A549 (cell line): Measurements from ENCODE around the gene SP4. TPM values are rescaled to one million over a fixed set of nuclear protein-coding genes. Genes with fewer than 3 reads are reported as not detected.

Experiments
- ATAC-seq, 2 experiments: fragments of 200-7000 bp in 1 of 2; fragments of >200 bp in 1 of 2; cut with Nextera tagmentation in 1 of 2; cut with Tn5 transposase in 1 of 2; 3 replicates each; pipeline versions ENCODE4 v1.8.0 to v1.9.1; 2018 to 2020; ENCODE audit warnings: mild to moderate bottlenecking in 1 of 2, moderate library complexity in 1 of 2
- CTCF ChIA-PET: fragments of 300-600 bp; sonication (Branson Sonifier 250); formaldehyde crosslinking; extraction: SDS; loops from one replicate; lab custom pipeline; 2021; ENCODE audit warnings: antibody characterized with exemption, inconsistent platforms; lab: Yijun Ruan, JAX
- POLR2A ChIA-PET: fragments of 350-600 bp; formaldehyde crosslinking; extraction: SDS; loops from one replicate; lab custom pipeline; 2021; ENCODE audit warnings: antibody characterized with exemption, inconsistent platforms; lab: Yijun Ruan, JAX
- DNase-seq, 2 experiments: peaks; one replicate each; pipeline versions ENCODE4 v3.0.0 to v3.0.0-alpha.2; 2011 to 2016; ENCODE audit warnings: low read depth in 1 of 2, low spot score in 1 of 2
- FAIRE-seq: peaks from 2 replicates; lab custom pipeline; 2011; peaks lifted over from hg19 to GRCh38; lab: Jason Lieb, UNC
- H3K27ac ChIP-seq, 2 experiments: fragments of >200 bp; sonication (Bioruptor Twin); formaldehyde crosslinking; 3 replicates each; pipeline ENCODE4 v1.5.1; 2016 to 2017
- H3K4me1 ChIP-seq: fragments of >200 bp; sonication (Bioruptor Twin); formaldehyde crosslinking; 3 replicates; pipeline ENCODE4 v1.6.1; 2016
- H3K4me2 ChIP-seq: fragments of >200 bp; sonication (Bioruptor Twin); formaldehyde crosslinking; 3 replicates; pipeline ENCODE4 v1.6.1; 2016
- H3K4me3 ChIP-seq: fragments of >200 bp; sonication (Bioruptor Twin); formaldehyde crosslinking; 3 replicates; pipeline ENCODE4 v1.5.1; 2016
- H3K9me3 ChIP-seq: fragments of >200 bp; sonication (Bioruptor Twin); formaldehyde crosslinking; 3 replicates; pipeline ENCODE4 v1.6.1; 2016
- CBX8 ChIP-seq: fragments of 200-600 bp; sonication (generic); IDR thresholded peaks from 2 replicates; pipeline ENCODE4 v1.6.1; 2016
- CHD2 ChIP-seq: fragments of 150-350 bp; IDR thresholded peaks from 2 replicates; pipeline ENCODE4 v1.6.1; 2014; ENCODE audit warnings: low read length; ENCODE audit not compliant: partially characterized antibody
- EHMT2 ChIP-seq: fragments of 200-600 bp; sonication (generic); IDR thresholded peaks from 2 replicates; pipeline ENCODE4 v1.6.1; 2016; ENCODE audit warnings: antibody characterized with exemption, low read depth, mild to moderate bottlenecking, moderate library complexity
- ELK1 ChIP-seq: fragments of 150-350 bp; IDR thresholded peaks from 2 replicates; pipeline ENCODE4 v1.6.1; 2014; ENCODE audit warnings: low read depth, mild to moderate bottlenecking, low read length
- FOXS1 ChIP-seq: fragments of 250-450 bp; sonication (Bioruptor Pico); IDR thresholded peaks from 2 replicates; pipeline ENCODE4 v1.5.0; 2020; ENCODE audit warnings: mild to moderate bottlenecking, moderate library complexity
- HEYL ChIP-seq: fragments of 250-450 bp; sonication (Bioruptor Pico); IDR thresholded peaks from 2 replicates; pipeline ENCODE4 v1.8.0; 2021; ENCODE audit warnings: mild to moderate bottlenecking, moderate library complexity
- HMGXB4 ChIP-seq: fragments of 250-450 bp; sonication (Bioruptor Pico); IDR thresholded peaks from 2 replicates; pipeline ENCODE4 v1.5.0; 2021; ENCODE audit warnings: mild to moderate bottlenecking, moderate library complexity, borderline replicate concordance
- HOXB5 ChIP-seq: fragments of 250-450 bp; sonication (Bioruptor Pico); IDR thresholded peaks from 2 replicates; pipeline ENCODE4 v1.5.0; 2020; ENCODE audit warnings: mild to moderate bottlenecking, moderate library complexity
- KDM1A ChIP-seq: fragments of 200-600 bp; sonication (generic); IDR thresholded peaks from 2 replicates; pipeline ENCODE4 v1.6.1; 2016; ENCODE audit warnings: low read depth, mild to moderate bottlenecking
- KDM5A ChIP-seq: fragments of 200-600 bp; sonication (generic); IDR thresholded peaks from 2 replicates; pipeline ENCODE4 v1.6.1; 2016; ENCODE audit warnings: antibody characterized with exemption, mild to moderate bottlenecking
- MAX ChIP-seq: IDR thresholded peaks from 2 replicates; pipeline ENCODE4 v1.6.1; 2012
- MAZ ChIP-seq: fragments of 150-350 bp; IDR thresholded peaks from 2 replicates; pipeline ENCODE4 v1.6.1; 2014; ENCODE audit warnings: antibody characterized with exemption, low read depth, low read length, borderline replicate concordance
- NPAS2 ChIP-seq: fragments of 250-450 bp; sonication (Bioruptor Pico); IDR thresholded peaks from 2 replicates; pipeline ENCODE4 v1.8.0; 2022; ENCODE audit warnings: mild to moderate bottlenecking, moderate library complexity, borderline replicate concordance
- RAD21 ChIP-seq, 2 experiments: fragments of >200 bp in 1 of 2; sonication (Bioruptor Twin) in 1 of 2; formaldehyde crosslinking in 1 of 2; IDR thresholded peaks in 1 of 2; conservative IDR thresholded peaks in 1 of 2; 2 replicates in 1 of 2; 3 replicates in 1 of 2; pipeline ENCODE4 v1.6.1; 2012 to 2018; ENCODE audit warnings: inconsistent platforms in 1 of 2
- RARB ChIP-seq: fragments of 250-450 bp; sonication (Bioruptor Pico); IDR thresholded peaks from 2 replicates; pipeline ENCODE4 v1.8.0; 2021; ENCODE audit warnings: mild to moderate bottlenecking, moderate library complexity
- RCOR1 ChIP-seq: fragments of 150-350 bp; IDR thresholded peaks from 2 replicates; pipeline ENCODE4 v1.6.1; 2014; ENCODE audit warnings: antibody characterized with exemption, low read length, low read depth
- RNF2 ChIP-seq: fragments of 200-600 bp; sonication (generic); IDR thresholded peaks from 2 replicates; pipeline ENCODE4 v1.6.1; 2016; ENCODE audit warnings: low read depth, mild to moderate bottlenecking, antibody characterized with exemption, moderate library complexity, borderline replicate concordance
- SMC3 ChIP-seq: fragments of >200 bp; sonication (Bioruptor Twin); formaldehyde crosslinking; IDR thresholded peaks from 3 replicates; pipeline ENCODE4 v1.6.1; 2018; ENCODE audit warnings: inconsistent platforms
- TFCP2L1 ChIP-seq: fragments of 250-450 bp; sonication (Bioruptor Pico); IDR thresholded peaks from 2 replicates; pipeline ENCODE4 v1.5.0; 2021; ENCODE audit warnings: mild to moderate bottlenecking
- USF2 ChIP-seq: fragments of 450-650 bp; IDR thresholded peaks from 2 replicates; pipeline ENCODE4 v1.6.1; 2014; ENCODE audit warnings: antibody characterized with exemption
- WGBS: methylation state at CpG from one replicate; pipeline ENCODE4 v1.1.6; 2017; ENCODE audit errors: missing lambda C conversion rate; 5-methylcytosine and 5-hydroxymethylcytosine counted together
- polyA plus RNA-seq, 4 experiments: library from polyadenylated mRNA; depleted of rRNA in 3 of 4; stranded (reverse); fragments of >200 nt; fragmentation: RNase III in 1 of 4; extraction: RNeasy Plus Mini Kit Qiagen cat#74134 plus additional on column Dnase treatment in 1 of 4; gene quantifications; 2 replicates in 3 of 4; 3 replicates in 1 of 4; pipeline ENCODE4 v1.2.3, GENCODE V29; 2011 to 2017
- TF ChIP-seq, protein P1 (sequence below): fragments of >200 bp; sonication (Bioruptor Twin); formaldehyde crosslinking; IDR thresholded peaks from 3 replicates; pipeline ENCODE4 v1.6.1; 2016
- TF ChIP-seq, protein P2 (sequence below): fragments of 200-600 bp; sonication (generic); IDR thresholded peaks from 2 replicates; pipeline ENCODE4 v1.6.1; 2016; ENCODE audit warnings: antibody characterized with exemption, mild to moderate bottlenecking, moderate library complexity

SP4 gene
- polyA plus RNA-seq, 2 of the 4 experiments (the other 2 are of a cell fraction): 1.9 to 5.3 TPM

GRCh38 chr7:21428659-21428941, 717 bp downstream of the SP4 start:
- ATAC-seq: no peak

DNA sequence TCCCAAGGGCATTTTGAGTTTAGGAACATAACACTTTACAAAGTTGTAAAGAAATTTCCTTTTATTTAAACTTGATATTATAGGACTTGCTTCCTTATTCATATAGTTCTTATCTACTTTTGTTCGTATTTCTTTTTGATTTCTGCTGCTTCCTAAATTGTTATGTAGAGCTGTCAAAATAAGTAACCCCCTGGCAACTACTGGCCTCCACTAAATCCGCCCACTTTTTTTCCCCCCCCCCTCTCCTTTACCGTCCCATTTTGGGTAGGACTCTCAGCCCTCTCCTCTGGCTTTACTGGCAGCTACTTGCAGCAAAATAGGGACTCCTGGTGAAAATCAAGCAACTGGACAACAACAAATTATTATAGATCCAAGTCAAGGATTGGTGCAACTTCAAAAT, 1.1 kb downstream of the SP4 start:
- Histone ChIP-seq H3K4me2 (peak overlapping the region; percentile 70), H3K4me3 (peak overlapping the region; percentile 87), H3K9me3 (no peaks in the 10 kb centered on the region), H3K4me1 (peaks cover 6% of the 10 kb centered on the region; the same call in 1 of the 3 replicates), H3K27ac (peak overlapping the region; percentile 83 to 91; a peak in 3 of 6 replicates)
- TF ChIP-seq KDM5A (no peak), USF2 (no peak), HOXB5 (CRISPR knock-in tag) (no peak), RCOR1 (no peak), RNF2 (no peak), SMC3 (no peak), EHMT2 (no peak), KDM1A (no peak), CBX8 (no peak), MAZ (no peak), ELK1 (no peak), TFCP2L1 (CRISPR knock-in tag) (no peak), CHD2 (no peak), FOXS1 (CRISPR knock-in tag) (no peak), HEYL (CRISPR knock-in tag) (no peak), HMGXB4 (CRISPR knock-in tag) (no peak), RAD21 (conservative IDR thresholded peaks at IDR 0.05 in 1 of 2, IDR thresholded peaks at IDR 0.05 in 1 of 2) (no peak), NPAS2 (no peak), MAX (no peak)
- TF ChIP-seq, protein P1, sequence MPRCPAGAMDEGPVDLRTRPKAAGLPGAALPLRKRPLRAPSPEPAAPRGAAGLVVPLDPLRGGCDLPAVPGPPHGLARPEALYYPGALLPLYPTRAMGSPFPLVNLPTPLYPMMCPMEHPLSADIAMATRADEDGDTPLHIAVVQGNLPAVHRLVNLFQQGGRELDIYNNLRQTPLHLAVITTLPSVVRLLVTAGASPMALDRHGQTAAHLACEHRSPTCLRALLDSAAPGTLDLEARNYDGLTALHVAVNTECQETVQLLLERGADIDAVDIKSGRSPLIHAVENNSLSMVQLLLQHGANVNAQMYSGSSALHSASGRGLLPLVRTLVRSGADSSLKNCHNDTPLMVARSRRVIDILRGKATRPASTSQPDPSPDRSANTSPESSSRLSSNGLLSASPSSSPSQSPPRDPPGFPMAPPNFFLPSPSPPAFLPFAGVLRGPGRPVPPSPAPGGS: no peak
- FAIRE-seq (no peak), ATAC-seq (no peak), DNase-seq (no peak)
- POLR2A ChIA-PET: no interaction called here
- WGBS: 82% methylated on average over 3 of the region's 3 CpGs
- CTCF ChIA-PET: no interaction called here

More at GRCh38 chr7:21428659-21428941, 717 bp downstream of the SP4 start:
- Histone ChIP-seq H3K9me3 (no peaks in the 10 kb centered on the region), H3K4me3 (peak overlapping the region; percentile 87), H3K4me2 (peak overlapping the region; percentile 70), H3K27ac (peak overlapping the region; percentile 83 to 91), H3K4me1 (peaks cover 6% of the 10 kb centered on the region; the same call in 1 of the 3 replicates)
- DNase-seq (no peak), FAIRE-seq (no peak)
- TF ChIP-seq RARB (CRISPR knock-in tag): no peak
- TF ChIP-seq, protein P2, sequence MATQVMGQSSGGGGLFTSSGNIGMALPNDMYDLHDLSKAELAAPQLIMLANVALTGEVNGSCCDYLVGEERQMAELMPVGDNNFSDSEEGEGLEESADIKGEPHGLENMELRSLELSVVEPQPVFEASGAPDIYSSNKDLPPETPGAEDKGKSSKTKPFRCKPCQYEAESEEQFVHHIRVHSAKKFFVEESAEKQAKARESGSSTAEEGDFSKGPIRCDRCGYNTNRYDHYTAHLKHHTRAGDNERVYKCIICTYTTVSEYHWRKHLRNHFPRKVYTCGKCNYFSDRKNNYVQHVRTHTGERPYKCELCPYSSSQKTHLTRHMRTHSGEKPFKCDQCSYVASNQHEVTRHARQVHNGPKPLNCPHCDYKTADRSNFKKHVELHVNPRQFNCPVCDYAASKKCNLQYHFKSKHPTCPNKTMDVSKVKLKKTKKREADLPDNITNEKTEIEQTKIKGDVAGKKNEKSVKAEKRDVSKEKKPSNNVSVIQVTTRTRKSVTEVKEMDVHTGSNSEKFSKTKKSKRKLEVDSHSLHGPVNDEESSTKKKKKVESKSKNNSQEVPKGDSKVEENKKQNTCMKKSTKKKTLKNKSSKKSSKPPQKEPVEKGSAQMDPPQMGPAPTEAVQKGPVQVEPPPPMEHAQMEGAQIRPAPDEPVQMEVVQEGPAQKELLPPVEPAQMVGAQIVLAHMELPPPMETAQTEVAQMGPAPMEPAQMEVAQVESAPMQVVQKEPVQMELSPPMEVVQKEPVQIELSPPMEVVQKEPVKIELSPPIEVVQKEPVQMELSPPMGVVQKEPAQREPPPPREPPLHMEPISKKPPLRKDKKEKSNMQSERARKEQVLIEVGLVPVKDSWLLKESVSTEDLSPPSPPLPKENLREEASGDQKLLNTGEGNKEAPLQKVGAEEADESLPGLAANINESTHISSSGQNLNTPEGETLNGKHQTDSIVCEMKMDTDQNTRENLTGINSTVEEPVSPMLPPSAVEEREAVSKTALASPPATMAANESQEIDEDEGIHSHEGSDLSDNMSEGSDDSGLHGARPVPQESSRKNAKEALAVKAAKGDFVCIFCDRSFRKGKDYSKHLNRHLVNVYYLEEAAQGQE: no peak
- 0 out of 2 replicates have a peak, but pooled peaks have one; percentile 7 for TF ChIP-seq MAX
- TF ChIP-seq, all 56 proteins: peak for 1
- ChIA-PET POLR2A (no interaction called here), CTCF (no interaction called here)
- WGBS: 6% methylated on average over 5 of the region's 5 CpGs
